B cell (primary cell): Measurements from ENCODE around the gene ZNF335. TPM values are rescaled to one million over a fixed set of nuclear protein-coding genes. Genes with fewer than 3 reads are reported as not detected.

Experiments used
- ATAC-seq: fragments of 200-7000 bp; cut with Tn5 transposase; one replicate; pipeline ENCODE4 v1.10.0; 2021; ENCODE audit warnings: low read depth, mild to moderate bottlenecking, moderate number of reproducible peaks, moderate library complexity
- CTCF ChIA-PET: fragments of 350-600 bp; sonication (Branson Sonifier 250); formaldehyde crosslinking; loops from one replicate; lab custom pipeline; 2021; ENCODE audit warnings: antibody characterized with exemption, inconsistent platforms; lab: Charles Lee
- POLR2A ChIA-PET: fragments of 350-600 bp; sonication (Branson Sonifier 250); formaldehyde crosslinking; loops from one replicate; lab custom pipeline; 2021; ENCODE audit warnings: antibody characterized with exemption; lab: Charles Lee
- DNase-seq: peaks from one replicate; pipeline ENCODE4 v3.0.0; 2013
- H2AFZ ChIP-seq: 2 replicates; pipeline ENCODE4 v1.6.1; 2012; ENCODE audit warnings: mild to moderate bottlenecking, low read depth, low read length; ENCODE audit not compliant: insufficient read depth, poor library complexity, severe bottlenecking
- H3K27ac ChIP-seq, 2 donors: 1 replicate in 1 of 2; 2 replicates in 1 of 2; pipeline ENCODE4 v1.5.1; 2012 to 2013; ENCODE audit warnings: low read length in 2 of 2, mild to moderate bottlenecking in 2 of 2, moderate library complexity in 1 of 2
- H3K27me3 ChIP-seq, 4 experiments: fragments of 200-600 bp in 1 of 4; sonication (generic) in 1 of 4; replicated peaks in 1 of 4; 1 replicate in 2 of 4; 2 replicates in 2 of 4; pipeline versions ENCODE4 v1.6.1 to v1.7.0; 2013 to 2016; ENCODE audit warnings: low read length in 3 of 4, mild to moderate bottlenecking in 2 of 4, mixed read lengths in 1 of 4, moderate library complexity in 1 of 4; ENCODE audit not compliant: insufficient read depth in 4 of 4, control insufficient read depth in 3 of 4; ENCODE audit errors: control extremely low read depth in 1 of 4
- H3K36me3 ChIP-seq, 2 experiments: replicated peaks in 1 of 2; 1 replicate in 1 of 2; 2 replicates in 1 of 2; pipeline versions ENCODE4 v1.6.1 to v1.7.1; 2013; ENCODE audit warnings: low read length in 1 of 2; ENCODE audit not compliant: insufficient read depth in 2 of 2, control insufficient read depth in 1 of 2; ENCODE audit errors: control extremely low read depth in 1 of 2, extremely low read depth in 1 of 2
- H3K4me1 ChIP-seq, 2 donors: fragments of 200-600 bp in 1 of 2; sonication (generic) in 1 of 2; 1 replicate in 1 of 2; 2 replicates in 1 of 2; pipeline versions ENCODE4 v1.5.1 to v1.6.1; 2013 to 2017; ENCODE audit warnings: low read length in 2 of 2; ENCODE audit not compliant: control insufficient read depth in 2 of 2, insufficient read depth in 2 of 2
- H3K4me2 ChIP-seq: replicated peaks from 2 replicates; pipeline ENCODE3; 2012; ENCODE audit warnings: mild to moderate bottlenecking, low read depth, low read length; ENCODE audit not compliant: poor library complexity, severe bottlenecking
- H3K4me3 ChIP-seq, 5 experiments: fragments of 200-600 bp in 1 of 5; sonication (generic) in 1 of 5; 1 replicate in 3 of 5; 2 replicates in 2 of 5; pipeline versions ENCODE4 v1.5.1 to v1.7.0; 2011 to 2016; ENCODE audit warnings: low read length in 4 of 5, mild to moderate bottlenecking in 4 of 5, low read depth in 2 of 5, control low read depth in 1 of 5, moderate library complexity in 1 of 5; ENCODE audit not compliant: insufficient read depth in 1 of 5; ENCODE audit errors: control extremely low read depth in 1 of 5, extremely low read depth in 1 of 5
- H3K79me2 ChIP-seq: fragments of 200-600 bp; sonication (generic); one replicate; pipeline ENCODE4 v1.6.0; 2016; ENCODE audit warnings: low read length; ENCODE audit not compliant: control insufficient read depth, insufficient read depth
- H3K9ac ChIP-seq: fragments of 200-600 bp; sonication (generic); 2 replicates; pipeline ENCODE4 v1.6.1; 2017; ENCODE audit warnings: mild to moderate bottlenecking, low read length, moderate library complexity
- H3K9me3 ChIP-seq, 3 donors: one replicate each; pipeline versions ENCODE4 v1.6.1 to v1.7.1; 2013; ENCODE audit warnings: low read length in 2 of 3; ENCODE audit not compliant: control insufficient read depth in 2 of 3, insufficient read depth in 1 of 3; ENCODE audit errors: control extremely low read depth in 1 of 3
- H4K20me1 ChIP-seq: 2 replicates; pipeline ENCODE4 v1.6.0; 2012; ENCODE audit warnings: mild to moderate bottlenecking, low read length; ENCODE audit not compliant: insufficient read depth, control insufficient read depth, poor library complexity, severe bottlenecking
- H3K27ac Mint-ChIP-seq: one replicate; pipeline ENCODE4 v1.8.0; 2021; ENCODE audit warnings: mixed read lengths
- H3K27me3 Mint-ChIP-seq: one replicate; pipeline ENCODE4 v1.8.0; 2021; ENCODE audit warnings: mixed read lengths
- H3K4me1 Mint-ChIP-seq: one replicate; pipeline ENCODE4 v1.8.0; 2021; ENCODE audit warnings: mixed read lengths
- H3K4me3 Mint-ChIP-seq: one replicate; pipeline ENCODE4 v1.8.0; 2021; ENCODE audit warnings: mixed read lengths
- H3K9me3 Mint-ChIP-seq: one replicate; pipeline ENCODE4 v1.8.0; 2022; ENCODE audit warnings: mixed read lengths; ENCODE audit not compliant: insufficient read depth
- EZH2 ChIP-seq: IDR thresholded peaks from 2 replicates; pipeline ENCODE4 v1.6.1; 2012; ENCODE audit warnings: borderline replicate concordance, low read depth, mild to moderate bottlenecking, moderate library complexity, low read length; ENCODE audit not compliant: insufficient read depth, poor library complexity, severe bottlenecking
- WGBS: methylation state at CpG from one replicate; pipeline ENCODE4 v1.1.5; 2013; ENCODE audit warnings: missing lambda C conversion rate; ENCODE audit not compliant: insufficient coverage; 5-methylcytosine and 5-hydroxymethylcytosine counted together
- intact Hi-C: fragments of 100-400 bp; cut with micrococcal nuclease; formaldehyde crosslinking; loops from one replicate; pipeline ENCODE4 v1.10.0; 2022
- polyA plus RNA-seq: library from polyadenylated mRNA; depleted of rRNA; stranded (reverse); fragments of >200 nt; gene quantifications from 2 replicates; pipeline ENCODE4 v1.2.3, GENCODE V29; 2012
- total RNA-seq, 2 donors: library from RNA; stranded (reverse); fragments of 120-200 nt in 1 of 2; gene quantifications; 1 replicate in 1 of 2; 2 replicates in 1 of 2; pipeline versions ENCODE4 v1.2.3 to v1.2.4, GENCODE V29; 2013 to 2022
- TF ChIP-seq, protein P1 (sequence below): fragments of 200-600 bp; IDR thresholded peaks from one replicate; pipeline ENCODE4 v1.8.0; 2022; ENCODE audit warnings: antibody characterized with exemption, mild to moderate bottlenecking

Gene ZNF335
- total and polyA plus RNA-seq, 2 donors (not counting 1 experiment from before 2014, with no cell fraction given), result 62.3 to 62.7 TPM

GRCh38 chr20:45949542-45950329 lies 22.3 kb downstream of the ZNF335 start:
- Histone ChIP-seq H3K9ac (no peak overlapping the region), H3K27me3 (no peaks in the 10 kb centered on the region), H3K4me1 (no peaks in the 10 kb centered on the region), H3K27ac (peak overlapping the region in 1 of 2 donors; percentile 3), H3K79me2 (no peaks in the 10 kb centered on the region), H2AFZ (no peak overlapping the region), H3K4me2 (no peak overlapping the region), H4K20me1 (peaks cover 17% of the 10 kb centered on the region), H3K36me3 (peaks cover 0 to 85% of the 10 kb centered on the region in 2 experiments), H3K4me3 (no peak overlapping the region), H3K9me3 (peaks cover 0 to 3% (median 0%) of the 10 kb centered on the region in 3 donors)
- CTCF ChIA-PET, result interaction anchor here (0.7 to 3.1 kb wide), 4 partner anchors 12 to 20 kb away, joined by 3 to 11 read pairs (median 4); no protein-coding TSS in a partner anchor
- Mint-ChIP-seq H3K27ac (peak overlapping the region; percentile 53), H3K9me3 (no peaks in the 10 kb centered on the region), H3K27me3 (no peaks in the 10 kb centered on the region), H3K4me1 (peaks cover 4% of the 10 kb centered on the region), H3K4me3 (no peak overlapping the region)
- POLR2A ChIA-PET, result interaction anchor here (1.2 to 2.3 kb wide), 4 partner anchors 11 to 21 kb away, joined by 3 to 10 read pairs (median 5); partner anchors contain the start of gene PCIF1
- WGBS, result 94% methylated on average over 11 of the region's 13 CpGs
- DNase-seq (no peak), ATAC-seq (no peak)
- intact Hi-C loops, result no loop called here
- TF ChIP-seq EZH2, result no peak
- TF ChIP-seq, protein P1, sequence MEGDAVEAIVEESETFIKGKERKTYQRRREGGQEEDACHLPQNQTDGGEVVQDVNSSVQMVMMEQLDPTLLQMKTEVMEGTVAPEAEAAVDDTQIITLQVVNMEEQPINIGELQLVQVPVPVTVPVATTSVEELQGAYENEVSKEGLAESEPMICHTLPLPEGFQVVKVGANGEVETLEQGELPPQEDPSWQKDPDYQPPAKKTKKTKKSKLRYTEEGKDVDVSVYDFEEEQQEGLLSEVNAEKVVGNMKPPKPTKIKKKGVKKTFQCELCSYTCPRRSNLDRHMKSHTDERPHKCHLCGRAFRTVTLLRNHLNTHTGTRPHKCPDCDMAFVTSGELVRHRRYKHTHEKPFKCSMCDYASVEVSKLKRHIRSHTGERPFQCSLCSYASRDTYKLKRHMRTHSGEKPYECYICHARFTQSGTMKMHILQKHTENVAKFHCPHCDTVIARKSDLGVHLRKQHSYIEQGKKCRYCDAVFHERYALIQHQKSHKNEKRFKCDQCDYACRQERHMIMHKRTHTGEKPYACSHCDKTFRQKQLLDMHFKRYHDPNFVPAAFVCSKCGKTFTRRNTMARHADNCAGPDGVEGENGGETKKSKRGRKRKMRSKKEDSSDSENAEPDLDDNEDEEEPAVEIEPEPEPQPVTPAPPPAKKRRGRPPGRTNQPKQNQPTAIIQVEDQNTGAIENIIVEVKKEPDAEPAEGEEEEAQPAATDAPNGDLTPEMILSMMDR, result no peak
